Measurements from ENCODE around the gene WFDC1. TPM values are rescaled to one million over a fixed set of nuclear protein-coding genes. Genes with fewer than 3 reads are reported as not detected.

The WFDC1 gene
- total and polyA plus RNA-seq, 7 donors = 3.0 to 173 (median 15.3) TPM

GRCh38 chr16:84299734-84300440 lies 5.2 kb downstream of the WFDC1 start:
- no peaks in the 10 kb centered on the region for H3K27me3 ChIP-seq
- DNase-seq = peak; percentile 77
- no peaks in the 10 kb centered on the region for H3K9me3 ChIP-seq
- H3K4me3 ChIP-seq = no peak overlapping the region
- H3K4me1 ChIP-seq = peaks cover 0 to 98% (median 88%) of the 10 kb centered on the region in 4 donors
- no peaks in the 10 kb centered on the region for H3K36me3 ChIP-seq
- intact Hi-C loops (cut with DNase I) = loop anchor here (10.0 kb wide), 1 partner anchor 525 kb away; no protein-coding TSS in a partner anchor
- peak overlapping the region; percentile 56 to 94 (median 88) for H3K27ac ChIP-seq
- TF ChIP-seq POLR2AphosphoS5 (IDR thresholded peaks at IDR 0.05) (peak in 1 of 4 donors; percentile 0), EP300 (IDR thresholded peaks at IDR 0.05) (no peak)
- 80 to 81% methylated on average over 7 of the region's 7 CpGs for whole genome bisulfite sequencing, 2 donors

GRCh38 chr16:84302111-84302954 lies 7.7 kb downstream of the WFDC1 start:
- Histone ChIP-seq H3K4me3 (no peak overlapping the region), H3K27me3 (no peaks in the 10 kb centered on the region), H3K27ac (peak overlapping the region; percentile 75 to 94 (median 88)), H3K36me3 (no peaks in the 10 kb centered on the region), H3K9me3 (no peaks in the 10 kb centered on the region), H3K4me1 (peaks cover 0 to 78% (median 77%) of the 10 kb centered on the region in 4 donors)
- 65 to 73% methylated on average over 28 of the region's 28 CpGs for WGBS, 2 donors
- no peak for TF ChIP-seq CTCF (IDR thresholded peaks at IDR 0.05)
- TF ChIP-seq POLR2A (IDR thresholded peaks at IDR 0.05) = no peak
- TF ChIP-seq POLR2AphosphoS5 (IDR thresholded peaks at IDR 0.05) = no peak
- TF ChIP-seq EP300 (IDR thresholded peaks at IDR 0.05) = no peak
- DNase-seq = no peak
- intact Hi-C loops (cut with DNase I) = no loop called here

- TF ChIP-seq EP300 (IDR thresholded peaks at IDR 0.05) (peak; percentile 79 to 98 (median 93)), CTCF (IDR thresholded peaks at IDR 0.05) (no peak), POLR2AphosphoS5 (IDR thresholded peaks at IDR 0.05) (peak; percentile 53 to 73 (median 64))
- intact Hi-C loops (cut with DNase I) = no loop called here
- Histone ChIP-seq H3K4me3 (no peak overlapping the region), H3K4me1 (peaks cover 0 to 77% (median 76%) of the 10 kb centered on the region in 4 donors), H3K27me3 (no peaks in the 10 kb centered on the region), H3K27ac (peak overlapping the region; percentile 75 to 94 (median 88)), H3K9me3 (no peaks in the 10 kb centered on the region), H3K36me3 (no peaks in the 10 kb centered on the region)
- peak; percentile 90 for DNase-seq
- 72 to 81% methylated on average over 8 of the region's 8 CpGs for WGBS, 2 donors
Observed at GRCh38 chr16:84303023-84303422, 8.3 kb downstream of the WFDC1 start.

GRCh38 chr16:84303516-84303915 lies 8.8 kb downstream of the WFDC1 start:
- peak overlapping the region; percentile 75 to 94 (median 88) for H3K27ac ChIP-seq
- no peak for DNase-seq
- H3K4me1 ChIP-seq = peaks cover 0 to 77% (median 75%) of the 10 kb centered on the region in 4 donors
- no peaks in the 10 kb centered on the region for H3K27me3 ChIP-seq
- TF ChIP-seq POLR2AphosphoS5 (IDR thresholded peaks at IDR 0.05) (no peak), EP300 (IDR thresholded peaks at IDR 0.05) (no peak), POLR2A (IDR thresholded peaks at IDR 0.05) (no peak), CTCF (IDR thresholded peaks at IDR 0.05) (no peak)
- no peak overlapping the region for H3K4me3 ChIP-seq
- no peaks in the 10 kb centered on the region for H3K36me3 ChIP-seq
- WGBS, 2 donors = 69 to 79% methylated on average over 7 of the region's 7 CpGs
- no peaks in the 10 kb centered on the region for H3K9me3 ChIP-seq
- intact Hi-C loops (cut with DNase I) = no loop called here

- Histone ChIP-seq H3K27ac (peak overlapping the region in 1 of 4 donors; percentile 94), H3K27me3 (no peaks in the 10 kb centered on the region), H3K4me3 (no peak overlapping the region), H3K4me1 (peaks cover 0 to 57% (median 48%) of the 10 kb centered on the region in 4 donors), H3K36me3 (no peaks in the 10 kb centered on the region), H3K9me3 (no peaks in the 10 kb centered on the region)
- WGBS, 2 donors = 76 to 86% methylated on average over 3 of the region's 3 CpGs
- TF ChIP-seq CTCF (IDR thresholded peaks at IDR 0.05) (no peak), EP300 (IDR thresholded peaks at IDR 0.05) (no peak), POLR2A (IDR thresholded peaks at IDR 0.05) (no peak), POLR2AphosphoS5 (IDR thresholded peaks at IDR 0.05) (no peak)
- no peak for DNase-seq
- intact Hi-C loops (cut with DNase I) = loop anchor here (5.0 kb wide), 2 partner anchors 119 to 189 kb away; partner anchors contain the start of genes MBTPS1 and TAF1C
Observed at GRCh38 chr16:84306564-84306963, 11.9 kb downstream of the WFDC1 start.

Data from sigmoid colon (tissue), 7 donors.